ENCODE results near the gene PTPRG.
"Not testable (repeated sequence)": the region's sequence is repeated elsewhere in the genome, so short reads cannot be mapped to it uniquely, and the experiment has no call there.

Gene PTPRG

GRCh38 chr3:61986473-61986872 is 425.1 kb downstream of the PTPRG start:
- DNase-seq = no peak

- DNase-seq = no peak
These were observed 428.3 kb downstream of the PTPRG start for GRCh38 chr3:61989681-61990080.

- DNase-seq = no peak
These were observed 429.1 kb downstream of the PTPRG start for GRCh38 chr3:61990327-61991027.

GRCh38 chr3:61991706-61992105 is 430.3 kb downstream of the PTPRG start:
- DNase-seq = no peak

DNA sequence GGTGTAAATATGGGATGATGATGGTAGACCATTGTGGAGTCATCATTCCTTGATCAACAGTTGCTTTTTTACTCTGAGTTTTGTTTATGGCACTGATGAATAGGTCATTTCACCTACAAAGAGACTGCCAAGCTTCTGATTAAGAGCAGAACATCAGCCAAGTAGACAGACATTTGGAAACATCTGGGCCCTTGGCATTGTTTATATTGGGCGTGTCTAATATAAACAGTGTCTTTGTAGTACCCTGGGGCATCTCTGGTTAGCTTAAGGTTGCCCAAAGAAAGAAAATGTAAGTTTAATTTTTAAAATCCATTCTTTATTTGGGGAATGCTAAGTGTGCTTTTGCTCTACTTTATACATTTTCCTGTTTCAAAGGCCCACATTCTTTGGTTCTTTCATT is 435.0 kb downstream of the PTPRG start:
- no peak for DNase-seq

DNA sequence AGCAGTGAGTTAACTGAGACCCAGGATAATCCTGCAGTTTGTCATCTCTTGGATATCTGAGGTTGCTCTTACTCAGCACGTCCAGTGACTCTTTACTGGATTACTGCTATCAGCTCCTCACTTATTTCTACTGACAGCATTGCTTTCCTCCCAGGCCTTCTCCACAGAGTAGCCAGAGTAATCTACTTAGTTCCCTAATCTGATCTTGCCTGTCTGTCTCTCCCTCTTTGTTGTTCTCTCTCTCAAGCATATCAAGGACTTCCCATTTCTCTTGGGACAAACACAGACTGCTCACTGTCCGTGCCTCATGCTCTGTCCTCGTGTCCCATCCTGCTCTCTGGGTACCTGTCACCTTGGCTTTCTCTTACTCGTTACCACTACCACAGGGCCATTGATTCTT is 435.7 kb downstream of the PTPRG start:
- no peak for DNase-seq

DNA sequence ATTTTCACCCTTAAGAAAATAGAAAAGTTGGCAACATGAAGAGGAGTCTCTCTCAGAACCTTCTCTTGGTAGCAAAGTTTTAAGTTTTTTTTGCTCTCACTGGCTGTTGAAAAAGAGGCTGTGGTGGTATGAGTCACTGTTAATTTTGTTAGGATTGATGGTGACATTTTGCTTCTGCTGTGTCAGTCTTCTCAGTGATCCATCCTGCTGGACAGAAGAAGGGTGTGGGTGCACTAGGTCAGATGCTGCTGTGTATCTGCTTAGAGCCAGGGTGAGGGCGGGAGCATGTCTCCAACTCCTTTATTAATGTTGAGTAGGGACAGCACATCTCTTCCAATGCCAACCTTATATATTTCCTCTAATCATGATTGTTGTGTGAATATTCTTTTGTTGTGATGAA is 442.5 kb downstream of the PTPRG start:
- DNase-seq = no peak

DNA sequence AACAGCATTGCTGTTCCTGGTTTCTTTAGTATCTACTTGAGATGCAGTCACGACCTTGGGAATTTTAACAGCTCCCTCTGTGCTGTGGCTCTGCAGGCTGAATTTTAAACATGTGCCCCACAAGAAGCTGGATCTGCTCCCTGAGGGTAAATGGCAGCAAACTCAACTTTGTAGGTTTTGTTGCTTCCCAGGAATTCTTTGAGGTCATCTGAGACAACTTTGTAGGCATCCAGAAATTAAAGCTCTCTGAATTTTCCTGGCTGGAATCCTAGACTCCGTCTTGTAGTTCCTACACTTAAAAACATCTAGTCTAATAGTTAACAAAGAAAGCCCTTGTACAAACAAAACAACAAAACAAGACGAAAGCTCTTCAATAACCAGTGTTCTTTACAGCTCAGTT is 445.7 kb downstream of the PTPRG start:
- DNase-seq = no peak

DNA sequence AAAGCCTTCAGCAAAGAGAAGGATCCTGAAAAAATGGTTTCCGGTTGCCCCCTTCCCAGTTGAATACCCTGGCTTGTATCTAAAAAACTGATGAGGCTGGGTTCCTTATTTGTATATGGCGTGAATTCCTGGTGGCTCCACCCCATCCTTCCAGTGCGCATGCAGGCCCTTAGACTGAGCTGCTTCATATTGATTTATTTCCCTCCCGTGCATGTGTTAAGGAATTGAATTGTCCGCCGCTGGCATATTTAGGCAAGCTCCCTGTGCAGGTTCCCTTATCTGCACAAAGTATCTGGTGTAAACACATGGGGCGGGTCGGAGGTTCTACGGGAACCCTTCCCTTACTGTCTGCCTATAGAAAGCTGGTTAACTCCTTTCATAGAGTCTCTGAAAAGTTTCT is 449.6 kb downstream of the PTPRG start:
- no peak for DNase-seq

DNA sequence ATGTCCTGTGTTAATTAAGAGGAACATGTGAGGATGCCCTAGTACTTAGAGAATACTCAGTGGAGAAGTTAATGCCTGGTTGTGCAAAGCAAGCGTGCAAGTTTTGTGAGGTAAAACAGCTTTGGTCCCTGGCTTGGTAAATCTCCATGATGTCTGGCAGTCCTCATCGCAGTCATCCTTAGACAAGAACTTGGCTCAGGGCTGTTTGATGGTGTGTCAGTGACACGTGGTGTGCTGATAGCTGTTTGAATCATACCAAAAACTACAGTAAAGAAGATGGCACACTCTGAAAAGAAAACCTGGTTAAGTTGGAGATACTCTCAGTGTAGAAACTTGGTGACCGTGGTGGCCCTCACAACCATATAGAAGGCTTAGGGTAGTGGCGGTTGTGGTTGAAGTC is 450.3 kb downstream of the PTPRG start:
- DNase-seq = no peak

DNA sequence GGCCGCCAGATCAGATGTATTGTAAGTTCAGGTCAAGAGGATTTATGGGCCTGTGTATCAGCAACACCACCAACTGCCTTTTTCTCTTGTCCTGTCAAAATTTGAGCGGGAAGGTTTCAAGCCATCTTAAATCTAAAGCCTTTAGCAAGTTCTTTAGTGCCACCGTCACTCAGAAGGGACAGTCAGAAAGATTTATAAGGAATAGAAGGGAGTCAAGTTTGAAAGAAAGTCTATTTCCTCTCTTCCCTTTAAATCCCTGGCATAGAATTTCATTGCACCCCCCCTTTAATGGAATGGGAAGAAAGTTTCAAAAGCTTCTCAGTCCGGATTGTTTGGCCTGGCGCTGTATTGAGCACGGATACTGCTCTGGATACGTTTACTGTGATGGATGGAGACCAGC is 452.6 kb downstream of the PTPRG start:
- no peak for DNase-seq

DNA sequence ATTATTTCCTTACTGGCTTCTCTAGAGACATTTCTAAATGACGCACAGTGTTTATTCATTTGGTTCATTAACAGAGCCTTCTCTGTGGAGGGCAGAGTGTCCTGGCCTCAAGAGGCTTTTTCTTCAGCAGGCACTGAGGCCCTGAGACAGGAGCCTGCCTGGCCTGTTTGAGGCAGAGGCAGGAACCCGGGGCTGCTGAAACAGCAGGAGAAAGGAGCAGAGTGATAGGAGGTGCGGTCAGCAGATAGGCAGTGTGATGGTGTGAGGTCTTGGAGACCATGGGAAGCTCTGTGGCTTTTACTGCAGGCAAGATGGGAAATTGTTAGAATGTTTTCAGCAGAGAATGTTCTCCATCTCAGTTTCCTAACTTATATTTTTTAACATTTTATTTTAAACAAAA is 453.7 kb downstream of the PTPRG start:
- DNase-seq = no peak

DNA sequence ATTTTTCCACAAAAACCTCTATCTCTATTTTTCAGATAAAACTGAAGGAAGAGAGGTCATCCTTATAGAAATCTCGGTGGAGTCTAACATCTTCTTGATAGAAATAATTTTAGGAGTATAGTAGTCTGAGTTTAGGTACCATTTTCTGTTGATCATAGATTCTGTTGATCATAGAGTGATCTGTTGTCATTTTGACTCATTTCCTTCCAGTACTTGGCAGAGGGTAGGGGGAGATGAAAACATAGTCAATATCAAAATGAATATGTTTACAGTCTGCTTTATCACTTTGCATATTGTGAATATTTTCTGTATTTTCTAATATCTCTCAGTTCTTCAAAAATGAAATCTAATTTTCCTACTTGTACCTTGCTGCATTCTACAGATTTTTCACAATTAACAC is 458.5 kb downstream of the PTPRG start:
- DNase-seq = no peak

GRCh38 chr3:62020706-62021105 is 459.3 kb downstream of the PTPRG start:
- DNase-seq = no peak

- DNase-seq = no peak
These were observed 460.9 kb downstream of the PTPRG start for GRCh38 chr3:62022312-62022711.

DNA sequence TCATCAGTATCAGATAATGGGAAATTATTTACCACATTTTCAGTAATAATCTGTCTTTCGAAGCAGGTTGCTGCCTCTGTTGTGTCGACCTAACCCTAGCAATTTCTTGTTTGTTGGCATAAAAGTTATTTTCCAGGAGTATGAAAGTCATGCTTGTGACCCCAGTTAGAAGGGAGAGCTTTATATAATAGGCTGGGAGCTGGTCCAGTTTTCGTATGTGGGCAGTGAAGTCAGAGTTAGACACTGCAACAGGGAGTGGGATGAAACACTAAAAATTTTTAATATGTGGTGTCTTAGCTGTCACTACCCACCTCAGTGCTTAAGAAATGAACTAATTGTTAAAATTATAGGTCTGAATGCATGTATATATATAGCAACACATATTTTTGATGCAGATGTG is 463.5 kb downstream of the PTPRG start:
- DNase-seq = no peak

- no peak for DNase-seq
These were observed 464.5 kb downstream of the PTPRG start for GRCh38 chr3:62025913-62026312.

DNA sequence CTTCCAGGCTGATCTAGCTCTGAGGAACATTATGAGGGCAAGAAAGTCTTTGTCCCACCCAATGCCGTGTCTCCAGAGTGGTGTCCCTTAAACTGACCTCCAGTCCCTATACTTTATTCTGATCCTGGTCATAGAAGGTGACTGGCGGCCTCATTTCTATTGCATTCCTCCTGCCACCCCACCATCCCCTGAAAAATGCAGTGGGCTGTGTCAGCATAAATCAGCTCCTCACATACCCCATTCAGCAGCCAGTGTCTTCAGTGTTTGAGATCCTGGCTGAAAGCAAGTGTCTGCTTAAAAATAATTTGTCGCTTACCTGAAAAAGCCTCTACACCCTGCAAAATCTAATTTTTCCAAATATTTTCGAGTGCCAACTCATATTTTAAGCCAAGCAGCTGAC is 465.9 kb downstream of the PTPRG start:
- no peak for DNase-seq

- DNase-seq = no peak
These were observed 466.4 kb downstream of the PTPRG start for GRCh38 chr3:62027796-62028195.

GRCh38 chr3:62028236-62028635 is 466.9 kb downstream of the PTPRG start:
- DNase-seq = no peak

- no peak for DNase-seq
These were observed 471.4 kb downstream of the PTPRG start for GRCh38 chr3:62032738-62033137.

GRCh38 chr3:62035402-62036057 is 474.2 kb downstream of the PTPRG start:
- DNase-seq = no peak

- no peak for DNase-seq
These were observed 475.4 kb downstream of the PTPRG start for GRCh38 chr3:62036726-62037125.

DNA sequence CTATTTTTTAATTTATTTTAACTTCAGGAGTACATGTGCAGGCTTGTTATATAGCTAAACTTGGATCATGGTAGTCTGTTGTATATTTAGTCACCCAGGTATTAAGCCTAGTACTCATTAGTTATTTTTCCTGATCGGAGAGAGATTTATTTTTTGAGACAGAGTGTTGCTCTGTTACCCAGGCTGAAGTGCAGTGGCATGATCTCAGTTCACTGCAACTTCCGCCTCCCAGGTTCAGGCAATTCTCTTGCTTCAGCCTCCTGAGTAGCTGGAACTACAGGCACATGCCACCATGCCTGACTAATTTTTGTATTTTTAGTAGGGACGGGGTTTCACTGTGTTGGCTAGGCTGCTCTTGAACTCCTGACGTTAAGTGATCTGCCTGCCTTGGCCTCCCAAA is 477.4 kb downstream of the PTPRG start:
- DNase-seq = not testable (repeated sequence)

GRCh38 chr3:62039586-62039985 is 478.2 kb downstream of the PTPRG start:
- DNase-seq = no peak
